ENCODE measurements around the gene ATP11A. TPM values are rescaled to one million over a fixed set of nuclear protein-coding genes. Genes with fewer than 3 reads are reported as not detected.

ATP11A gene
- total RNA-seq, 1 donor from 2014 or later = 281 TPM

DNA sequence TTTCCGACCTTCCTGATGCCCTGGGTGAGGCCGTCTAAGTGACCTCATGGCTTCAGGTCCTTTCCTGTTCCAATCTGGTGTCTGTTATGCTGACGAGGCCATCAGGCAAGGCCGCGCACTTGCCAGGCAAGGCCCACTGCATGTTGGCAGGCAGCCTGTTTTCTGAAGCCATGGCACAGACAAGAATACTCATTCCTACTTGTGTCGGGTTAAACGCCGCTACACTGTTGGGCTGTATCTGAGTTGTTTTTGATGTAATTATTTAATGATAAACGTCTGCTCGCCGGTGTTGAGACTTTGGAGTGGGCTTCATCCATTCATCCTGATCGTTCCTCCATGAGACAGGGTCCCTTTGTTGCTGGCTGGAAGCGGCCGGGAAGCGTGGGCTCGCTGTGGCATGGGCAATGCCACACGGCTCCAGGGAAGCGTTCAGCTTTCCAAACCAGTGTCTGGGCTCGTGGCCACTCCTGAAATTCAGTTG lies 92.1 kb downstream of the ATP11A start:
- Histone ChIP-seq H3K27me3 (ENCODE audit: low read depth) (no peaks in the 10 kb centered on the region), H3K9me3 (no peaks in the 10 kb centered on the region), H3K27ac (peak overlapping the region; percentile 80), H3K4me3 (no peak overlapping the region), H3K4me1 (peaks cover 60% of the 10 kb centered on the region), H3K36me3 (peaks cover 14% of the 10 kb centered on the region)
- intact Hi-C loops (cut with DNase I) = no loop called here
- ATAC-seq (peak; percentile 25 to 35), DNase-seq (peak; percentile 66)
- TF ChIP-seq, protein P1, sequence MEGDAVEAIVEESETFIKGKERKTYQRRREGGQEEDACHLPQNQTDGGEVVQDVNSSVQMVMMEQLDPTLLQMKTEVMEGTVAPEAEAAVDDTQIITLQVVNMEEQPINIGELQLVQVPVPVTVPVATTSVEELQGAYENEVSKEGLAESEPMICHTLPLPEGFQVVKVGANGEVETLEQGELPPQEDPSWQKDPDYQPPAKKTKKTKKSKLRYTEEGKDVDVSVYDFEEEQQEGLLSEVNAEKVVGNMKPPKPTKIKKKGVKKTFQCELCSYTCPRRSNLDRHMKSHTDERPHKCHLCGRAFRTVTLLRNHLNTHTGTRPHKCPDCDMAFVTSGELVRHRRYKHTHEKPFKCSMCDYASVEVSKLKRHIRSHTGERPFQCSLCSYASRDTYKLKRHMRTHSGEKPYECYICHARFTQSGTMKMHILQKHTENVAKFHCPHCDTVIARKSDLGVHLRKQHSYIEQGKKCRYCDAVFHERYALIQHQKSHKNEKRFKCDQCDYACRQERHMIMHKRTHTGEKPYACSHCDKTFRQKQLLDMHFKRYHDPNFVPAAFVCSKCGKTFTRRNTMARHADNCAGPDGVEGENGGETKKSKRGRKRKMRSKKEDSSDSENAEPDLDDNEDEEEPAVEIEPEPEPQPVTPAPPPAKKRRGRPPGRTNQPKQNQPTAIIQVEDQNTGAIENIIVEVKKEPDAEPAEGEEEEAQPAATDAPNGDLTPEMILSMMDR (IDR thresholded peaks at IDR 0.05) = no peak

- no peaks in the 10 kb centered on the region for H3K9me3 ChIP-seq
- no peak overlapping the region for H3K4me3 ChIP-seq
- DNase-seq (peak; percentile 44), ATAC-seq (peak in 1 of 2 donors; percentile 14)
- H3K27ac ChIP-seq = peak overlapping the region; percentile 80
- peaks cover 54% of the 10 kb centered on the region for H3K4me1 ChIP-seq
- peaks cover 14% of the 10 kb centered on the region for H3K36me3 ChIP-seq
- intact Hi-C loops (cut with DNase I) = no loop called here
- TF ChIP-seq, protein P1 (IDR thresholded peaks at IDR 0.05) = no peak
- H3K27me3 ChIP-seq (ENCODE audit: low read depth) = no peaks in the 10 kb centered on the region
These were observed 92.7 kb downstream of the ATP11A start for GRCh38 chr13:112782429-112783010.

DNA sequence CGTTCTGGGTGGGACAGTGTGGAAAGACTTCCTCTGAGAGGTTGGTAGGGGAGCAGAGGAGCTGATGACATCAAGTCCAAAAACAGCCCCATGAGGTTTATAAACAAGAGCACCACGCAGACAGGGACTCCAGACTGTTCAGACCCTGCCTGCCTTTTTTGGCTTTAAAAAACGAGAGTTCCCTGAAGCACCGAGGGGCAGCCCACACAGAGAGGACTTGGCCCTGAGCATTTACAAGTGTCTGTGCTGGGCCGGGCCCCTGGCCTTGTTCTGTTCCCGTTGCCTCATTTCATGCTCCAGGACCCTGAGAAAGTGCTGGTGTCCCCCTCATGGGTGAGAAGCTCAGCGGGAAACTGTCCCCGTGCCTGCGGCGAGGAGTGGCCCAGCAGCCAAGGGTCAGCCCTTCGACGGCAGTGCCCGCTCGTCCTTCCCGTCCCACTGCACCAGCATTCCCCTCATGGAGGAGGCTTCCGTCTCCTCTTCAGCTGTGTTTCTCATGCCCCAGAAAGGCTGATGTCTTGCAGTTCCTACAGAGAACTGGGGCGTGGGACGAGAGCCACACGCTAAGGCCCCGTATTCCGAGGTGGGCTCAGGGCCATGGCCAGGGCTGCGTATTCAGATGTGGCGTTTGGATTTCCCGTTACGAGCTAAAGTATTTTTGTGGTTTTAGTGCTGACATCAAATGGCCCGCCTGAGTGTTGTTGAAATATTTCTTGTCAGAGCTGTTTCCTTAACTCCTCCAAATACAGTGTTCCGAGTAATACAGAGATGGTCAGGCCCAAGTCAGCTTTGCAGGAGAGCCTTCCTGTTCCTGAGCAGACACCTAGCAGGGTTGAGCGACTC lies 93.5 kb downstream of the ATP11A start:
- intact Hi-C loops (cut with DNase I) = no loop called here
- peaks cover 46% of the 10 kb centered on the region for H3K4me1 ChIP-seq
- peaks cover 14% of the 10 kb centered on the region for H3K36me3 ChIP-seq
- H3K9me3 ChIP-seq = no peaks in the 10 kb centered on the region
- no peak overlapping the region for H3K4me3 ChIP-seq
- no peaks in the 10 kb centered on the region for H3K27me3 ChIP-seq (ENCODE audit: low read depth)
- TF ChIP-seq, protein P1 (IDR thresholded peaks at IDR 0.05) = no peak
- DNase-seq (peak; percentile 58), ATAC-seq (peak; percentile 90 to 91)
- H3K27ac ChIP-seq = peak overlapping the region; percentile 80

- intact Hi-C loops (cut with DNase I) = no loop called here
- TF ChIP-seq, protein P1 (IDR thresholded peaks at IDR 0.05) = no peak
These were observed 94.1 kb downstream of the ATP11A start for GRCh38 chr13:112783978-112784371.

DNA sequence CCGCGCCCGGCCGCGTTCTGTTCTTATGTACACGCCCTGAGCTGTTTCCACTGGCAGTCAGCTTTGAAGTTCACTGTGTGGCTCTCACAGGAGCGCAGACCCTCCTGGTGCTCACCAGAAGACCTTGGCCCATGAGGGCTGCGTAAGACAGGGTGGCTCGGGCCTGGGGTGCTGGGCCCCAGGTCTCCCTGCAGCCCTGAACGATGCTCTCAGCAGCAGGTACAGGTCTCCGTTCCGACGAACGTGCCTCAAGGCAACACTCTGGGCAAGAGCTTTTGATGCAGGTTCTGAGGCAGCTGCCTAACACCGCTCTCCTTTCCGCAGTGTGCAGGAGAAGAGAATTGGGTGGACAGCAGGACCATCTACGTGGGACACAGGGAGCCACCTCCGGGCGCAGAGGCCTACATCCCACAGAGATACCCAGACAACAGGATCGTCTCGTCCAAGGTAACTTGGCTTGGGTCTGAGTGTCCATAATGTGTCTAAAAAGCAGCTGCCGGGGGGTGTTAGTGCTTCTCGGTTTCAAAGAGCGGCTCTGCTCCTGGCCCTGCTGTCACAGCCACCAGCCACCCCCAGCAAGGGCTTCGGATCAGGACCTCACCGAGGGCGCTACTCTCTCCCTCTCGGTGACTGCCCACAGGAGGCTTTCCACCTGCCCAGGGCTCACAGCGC lies 95.1 kb downstream of the ATP11A start:
- TF ChIP-seq, protein P1 (IDR thresholded peaks at IDR 0.05) = no peak
- Histone ChIP-seq H3K4me1 (peaks cover 46% of the 10 kb centered on the region), H3K36me3 (peaks cover 14% of the 10 kb centered on the region), H3K27me3 (ENCODE audit: low read depth) (no peaks in the 10 kb centered on the region), H3K9me3 (no peaks in the 10 kb centered on the region), H3K27ac (peak overlapping the region; percentile 80), H3K4me3 (no peak overlapping the region)
- peak; percentile 41 for DNase-seq
- intact Hi-C loops (cut with DNase I) = no loop called here
- no peak for ATAC-seq

More at GRCh38 chr13:112783978-112784371, 94.1 kb downstream of the ATP11A start:
- H3K9me3 ChIP-seq = no peaks in the 10 kb centered on the region
- DNase-seq (peak; percentile 74), ATAC-seq (peak; percentile 11 to 84)
- H3K36me3 ChIP-seq = peaks cover 14% of the 10 kb centered on the region
- H3K4me1 ChIP-seq = peaks cover 46% of the 10 kb centered on the region
- peak overlapping the region; percentile 80 for H3K27ac ChIP-seq
- no peak overlapping the region for H3K4me3 ChIP-seq
- H3K27me3 ChIP-seq (ENCODE audit: low read depth) = no peaks in the 10 kb centered on the region

All from lower lobe of right lung (tissue), 2 donors.